Activated naive CD8-positive, alpha-beta T cell treated with anti-CD3 and anti-CD28 coated beads, Interleukin-2, amount 50 U/mL, for 24 hours (primary cell): Measurements from ENCODE around the gene CILP2.
A peak's percentile ranks its signal among the peaks of the same experiment; 100 is the strongest.

Source experiments
- ATAC-seq: fragments of 150-1000 bp; cut with Tn5 transposase; one replicate; pipeline ENCODE4 v1.10.0; 2021
- DNase-seq: peaks from one replicate; pipeline ENCODE4 v3.0.0; 2021
- H3K27ac Mint-ChIP-seq: one replicate; pipeline ENCODE4 v1.8.0; 2021; ENCODE audit warnings: mild to moderate bottlenecking, mixed read lengths
- H3K27me3 Mint-ChIP-seq: one replicate; pipeline ENCODE4 v1.8.0; 2021; ENCODE audit warnings: mixed read lengths
- H3K36me3 Mint-ChIP-seq: one replicate; pipeline ENCODE4 v1.8.0; 2021; ENCODE audit warnings: low read depth, mixed read lengths
- H3K4me1 Mint-ChIP-seq: one replicate; pipeline ENCODE4 v1.8.0; 2021; ENCODE audit warnings: mixed read lengths
- H3K4me3 Mint-ChIP-seq: one replicate; pipeline ENCODE4 v1.8.0; 2021; ENCODE audit warnings: mild to moderate bottlenecking, moderate library complexity, mixed read lengths
- H3K9me3 Mint-ChIP-seq: one replicate; pipeline ENCODE4 v1.8.0; 2021; ENCODE audit warnings: mixed read lengths

Gene CILP2, protein sequence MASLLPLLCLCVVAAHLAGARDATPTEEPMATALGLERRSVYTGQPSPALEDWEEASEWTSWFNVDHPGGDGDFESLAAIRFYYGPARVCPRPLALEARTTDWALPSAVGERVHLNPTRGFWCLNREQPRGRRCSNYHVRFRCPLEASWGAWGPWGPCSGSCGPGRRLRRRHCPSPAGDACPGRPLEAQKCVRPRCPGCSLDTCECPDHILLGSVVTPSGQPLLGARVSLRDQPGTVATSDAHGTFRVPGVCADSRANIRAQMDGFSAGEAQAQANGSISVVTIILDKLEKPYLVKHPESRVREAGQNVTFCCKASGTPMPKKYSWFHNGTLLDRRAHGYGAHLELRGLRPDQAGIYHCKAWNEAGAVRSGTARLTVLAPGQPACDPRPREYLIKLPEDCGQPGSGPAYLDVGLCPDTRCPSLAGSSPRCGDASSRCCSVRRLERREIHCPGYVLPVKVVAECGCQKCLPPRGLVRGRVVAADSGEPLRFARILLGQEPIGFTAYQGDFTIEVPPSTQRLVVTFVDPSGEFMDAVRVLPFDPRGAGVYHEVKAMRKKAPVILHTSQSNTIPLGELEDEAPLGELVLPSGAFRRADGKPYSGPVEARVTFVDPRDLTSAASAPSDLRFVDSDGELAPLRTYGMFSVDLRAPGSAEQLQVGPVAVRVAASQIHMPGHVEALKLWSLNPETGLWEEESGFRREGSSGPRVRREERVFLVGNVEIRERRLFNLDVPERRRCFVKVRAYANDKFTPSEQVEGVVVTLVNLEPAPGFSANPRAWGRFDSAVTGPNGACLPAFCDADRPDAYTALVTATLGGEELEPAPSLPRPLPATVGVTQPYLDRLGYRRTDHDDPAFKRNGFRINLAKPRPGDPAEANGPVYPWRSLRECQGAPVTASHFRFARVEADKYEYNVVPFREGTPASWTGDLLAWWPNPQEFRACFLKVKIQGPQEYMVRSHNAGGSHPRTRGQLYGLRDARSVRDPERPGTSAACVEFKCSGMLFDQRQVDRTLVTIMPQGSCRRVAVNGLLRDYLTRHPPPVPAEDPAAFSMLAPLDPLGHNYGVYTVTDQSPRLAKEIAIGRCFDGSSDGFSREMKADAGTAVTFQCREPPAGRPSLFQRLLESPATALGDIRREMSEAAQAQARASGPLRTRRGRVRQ

DNA sequence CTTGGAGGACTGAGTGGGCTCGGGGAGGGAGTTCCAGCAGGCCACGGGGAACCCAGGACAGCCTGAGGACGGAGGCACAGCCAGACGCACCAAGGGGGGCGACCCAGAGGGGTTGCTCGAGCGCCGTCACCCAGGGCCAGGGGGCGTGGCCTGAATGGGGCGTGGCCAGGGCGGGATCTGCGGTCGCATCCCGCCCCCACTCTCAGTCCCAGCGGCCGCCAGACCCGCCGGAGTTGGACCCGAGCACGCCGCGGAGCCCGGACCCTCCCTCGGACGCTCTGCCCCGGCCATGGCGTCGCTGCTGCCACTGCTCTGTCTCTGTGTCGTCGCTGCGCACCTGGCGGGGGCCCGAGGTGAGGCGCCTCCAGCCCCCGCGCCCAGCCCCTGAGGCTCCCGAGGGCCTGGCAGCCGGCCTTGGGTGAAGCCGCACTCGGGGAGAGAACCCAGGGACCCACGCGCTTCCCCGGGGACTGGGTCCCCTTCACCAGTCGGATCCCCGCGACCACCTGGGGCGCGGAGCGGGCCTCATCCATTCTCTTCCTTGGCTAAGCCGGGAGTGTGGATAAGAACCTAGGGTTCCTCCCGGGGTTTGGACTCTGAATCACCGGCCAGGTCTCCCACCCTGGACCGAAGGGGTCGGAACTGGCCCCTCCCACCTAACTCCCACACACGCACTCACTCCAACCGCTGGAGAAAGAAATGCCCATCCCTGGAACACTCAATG, at the start of gene CILP2:
TSS of gene CILP2 (plus strand) at position 205 of the 724 bp plus-strand sequence. CDS start at position 290, 85 bp downstream.
- Mint-ChIP-seq H3K36me3 (peaks cover 5% of the 10 kb centered on the region), H3K4me3 (no peak within 1 kb of the TSS), H3K27ac (no peak within 1 kb of the TSS), H3K9me3 (no peaks in the 10 kb centered on the region), H3K27me3 (peaks cover 19% of the 10 kb centered on the region), H3K4me1 (peaks cover 27% of the 10 kb centered on the region)
- ATAC-seq (no peak), DNase-seq (peak; percentile 61)

GRCh38 chr19:19488875-19489690, 49.0 kb upstream of the CILP2 start:
- Mint-ChIP-seq H3K4me1 (peaks cover 57% of the 10 kb centered on the region), H3K9me3 (no peaks in the 10 kb centered on the region), H3K36me3 (peaks cover 18% of the 10 kb centered on the region), H3K4me3 (peak overlapping the region; percentile 46), H3K27me3 (no peaks in the 10 kb centered on the region), H3K27ac (peak overlapping the region; percentile 86)
- peak; percentile 88 for ATAC-seq
- DNase-seq = peak; percentile 77

DNA sequence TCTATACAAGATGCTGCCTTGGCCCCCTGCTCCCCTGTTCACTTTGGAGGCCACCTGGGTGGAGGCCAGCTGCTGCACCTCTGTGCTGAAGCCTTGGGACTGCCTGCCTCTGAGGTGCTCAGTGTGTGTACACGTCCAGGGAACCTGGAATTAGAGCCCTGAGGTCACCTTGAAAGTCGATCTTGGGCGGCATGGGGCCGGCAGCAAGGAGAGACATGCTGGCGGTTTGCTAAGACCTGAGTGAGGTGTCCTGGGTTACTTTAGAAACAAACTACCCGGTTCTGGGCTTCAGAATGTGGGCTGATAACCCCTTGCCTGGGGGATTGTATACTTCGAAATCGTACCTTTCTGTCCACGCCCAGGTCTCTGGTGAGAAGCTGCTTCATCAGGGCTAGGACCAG, 48.3 kb upstream of the CILP2 start:
- H3K27ac Mint-ChIP-seq = peak overlapping the region; percentile 86
- no peaks in the 10 kb centered on the region for H3K9me3 Mint-ChIP-seq
- peak overlapping the region; percentile 46 for H3K4me3 Mint-ChIP-seq
- no peak for ATAC-seq
- no peaks in the 10 kb centered on the region for H3K27me3 Mint-ChIP-seq
- H3K4me1 Mint-ChIP-seq = peaks cover 62% of the 10 kb centered on the region
- no peak for DNase-seq
- H3K36me3 Mint-ChIP-seq = peaks cover 18% of the 10 kb centered on the region

DNA sequence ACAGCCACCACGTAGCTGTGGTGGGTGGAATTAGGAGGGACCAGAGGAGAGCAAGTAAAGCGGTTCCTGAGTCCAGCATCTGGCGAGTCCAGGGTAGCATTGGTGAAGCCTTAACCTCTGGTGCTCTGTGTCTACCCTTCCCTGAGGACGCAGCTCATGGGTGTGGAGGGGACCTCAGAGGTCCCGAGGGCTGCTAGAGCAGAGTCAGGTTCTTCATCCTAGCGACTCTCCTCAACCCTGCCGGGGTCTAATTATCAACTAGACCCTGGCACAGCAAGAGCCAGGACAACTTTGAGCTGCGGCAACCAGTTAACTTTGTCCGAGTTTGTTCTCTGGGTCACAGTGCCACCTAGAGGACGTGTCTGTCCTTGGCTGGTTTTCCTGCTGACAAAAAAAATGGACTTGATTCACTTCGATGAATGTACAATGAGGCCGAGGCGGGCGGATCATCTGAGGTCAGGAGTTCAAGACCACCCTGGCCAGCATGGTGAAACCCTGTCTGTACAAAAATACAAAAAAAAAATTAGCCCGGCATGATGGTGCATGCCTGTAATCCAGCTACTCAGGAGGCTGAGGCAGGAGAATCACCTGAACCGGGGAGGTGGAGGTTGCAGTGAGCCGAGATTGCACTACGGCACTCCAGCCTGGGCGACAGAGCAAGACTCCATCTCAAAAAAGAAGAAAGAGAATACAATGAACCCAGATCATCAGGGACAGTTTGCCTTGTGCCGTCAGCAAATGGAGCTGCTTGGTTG, 47.7 kb upstream of the CILP2 start:
- ATAC-seq = no peak
- Mint-ChIP-seq H3K36me3 (peaks cover 18% of the 10 kb centered on the region), H3K4me3 (no peak overlapping the region), H3K9me3 (no peaks in the 10 kb centered on the region), H3K27ac (peak overlapping the region; percentile 86), H3K4me1 (peaks cover 58% of the 10 kb centered on the region), H3K27me3 (no peaks in the 10 kb centered on the region)
- peak; percentile 82 for DNase-seq

DNA sequence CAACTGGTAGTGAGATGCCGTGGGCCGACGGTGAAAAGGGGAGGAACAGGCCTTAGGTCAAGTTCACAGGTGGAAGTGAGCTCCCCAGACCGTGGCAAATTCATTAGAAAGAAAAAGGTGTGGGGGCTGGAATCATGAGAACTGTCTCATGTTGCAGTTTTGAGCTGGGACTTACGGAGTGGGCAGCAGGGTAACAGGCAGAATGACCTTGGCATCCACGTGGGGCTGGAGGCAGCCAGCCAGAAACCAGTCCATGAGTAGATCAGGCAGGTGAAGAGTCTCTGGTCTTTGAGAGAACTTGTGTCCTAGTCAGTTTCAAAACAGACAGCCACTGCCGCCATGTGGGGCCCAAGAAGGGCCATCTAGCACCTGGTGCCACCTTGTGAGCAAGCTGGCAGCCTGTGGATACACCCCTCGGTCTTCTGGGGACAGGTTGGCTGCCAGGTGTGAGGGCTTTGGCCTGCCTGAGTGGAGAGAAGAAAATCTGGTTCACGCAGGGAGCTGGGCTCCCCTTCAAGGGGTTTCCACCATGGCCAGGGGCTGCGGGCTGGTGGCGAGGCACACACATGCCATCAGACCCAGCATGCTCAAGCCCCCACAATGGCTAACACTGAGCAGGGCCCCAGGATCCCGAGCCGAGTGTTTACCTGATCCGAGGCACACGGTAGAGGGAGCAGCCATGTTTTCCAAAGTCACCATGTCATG, 46.6 kb upstream of the CILP2 start:
- no peak overlapping the region for H3K27ac Mint-ChIP-seq
- no peaks in the 10 kb centered on the region for H3K27me3 Mint-ChIP-seq
- H3K36me3 Mint-ChIP-seq = peaks cover 20% of the 10 kb centered on the region
- DNase-seq (no peak), ATAC-seq (no peak)
- no peak overlapping the region for H3K4me3 Mint-ChIP-seq
- H3K4me1 Mint-ChIP-seq = peaks cover 48% of the 10 kb centered on the region
- H3K9me3 Mint-ChIP-seq = no peaks in the 10 kb centered on the region

GRCh38 chr19:19492026-19492610, 45.9 kb upstream of the CILP2 start:
- Mint-ChIP-seq H3K9me3 (no peaks in the 10 kb centered on the region), H3K27me3 (no peaks in the 10 kb centered on the region), H3K4me1 (peaks cover 45% of the 10 kb centered on the region), H3K4me3 (no peak overlapping the region), H3K36me3 (peaks cover 24% of the 10 kb centered on the region), H3K27ac (no peak overlapping the region)
- ATAC-seq (no peak), DNase-seq (no peak)

DNA sequence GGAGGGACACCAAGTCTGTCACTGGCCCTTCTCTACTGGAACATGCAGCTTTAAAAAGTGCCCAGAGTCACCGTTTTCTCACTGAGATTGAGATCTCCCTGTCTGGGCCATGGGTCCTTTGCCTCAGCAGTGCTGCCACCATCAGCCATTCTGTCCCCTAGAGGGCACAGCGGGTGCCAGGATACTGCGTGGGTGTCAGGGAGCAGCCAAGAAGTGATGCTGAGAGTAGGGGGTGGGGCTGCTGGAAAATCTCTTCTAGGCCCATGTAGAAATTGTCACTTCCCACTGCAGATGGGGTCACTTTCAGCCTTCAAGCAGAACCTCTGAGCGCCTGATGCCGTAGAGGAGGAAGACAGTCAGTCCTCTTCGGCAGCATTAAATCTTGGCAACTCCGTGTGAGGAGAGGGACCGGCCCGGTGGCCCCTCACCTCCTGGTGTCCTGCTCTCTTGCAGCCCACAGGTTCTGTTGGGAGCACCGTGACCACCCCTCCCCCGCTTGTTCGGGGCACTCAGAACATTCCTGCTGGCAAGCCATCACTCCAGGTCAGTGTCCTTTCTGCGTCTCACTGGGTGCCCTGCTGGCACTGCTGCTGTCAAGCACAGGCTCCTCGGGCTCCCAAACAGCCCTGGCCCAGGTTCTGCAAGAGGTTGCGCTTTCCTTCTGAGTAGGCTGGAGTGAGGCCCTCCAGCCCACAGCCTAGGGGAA, 44.1 kb upstream of the CILP2 start:
- H3K27me3 Mint-ChIP-seq = no peaks in the 10 kb centered on the region
- H3K27ac Mint-ChIP-seq = no peak overlapping the region
- no peak overlapping the region for H3K4me3 Mint-ChIP-seq
- ATAC-seq (no peak), DNase-seq (no peak)
- peaks cover 28% of the 10 kb centered on the region for H3K4me1 Mint-ChIP-seq
- H3K36me3 Mint-ChIP-seq = peaks cover 25% of the 10 kb centered on the region
- no peaks in the 10 kb centered on the region for H3K9me3 Mint-ChIP-seq

GRCh38 chr19:19495614-19496603, 42.2 kb upstream of the CILP2 start:
- DNase-seq (no peak), ATAC-seq (no peak)
- Mint-ChIP-seq H3K27me3 (no peaks in the 10 kb centered on the region), H3K36me3 (peaks cover 23% of the 10 kb centered on the region), H3K9me3 (no peaks in the 10 kb centered on the region), H3K4me1 (peaks cover 11% of the 10 kb centered on the region), H3K4me3 (no peak overlapping the region), H3K27ac (no peak overlapping the region)

- Mint-ChIP-seq H3K36me3 (peaks cover 34% of the 10 kb centered on the region), H3K9me3 (no peaks in the 10 kb centered on the region), H3K27ac (no peak overlapping the region), H3K4me3 (no peak overlapping the region), H3K27me3 (no peaks in the 10 kb centered on the region), H3K4me1 (peaks cover 11% of the 10 kb centered on the region)
- DNase-seq (no peak), ATAC-seq (no peak)
Observed at GRCh38 chr19:19498255-19498991, 39.6 kb upstream of the CILP2 start.

GRCh38 chr19:19499272-19499995, 38.6 kb upstream of the CILP2 start:
- Mint-ChIP-seq H3K36me3 (peaks cover 33% of the 10 kb centered on the region), H3K27ac (peak overlapping the region; percentile 42), H3K4me3 (no peak overlapping the region), H3K9me3 (no peaks in the 10 kb centered on the region), H3K27me3 (no peaks in the 10 kb centered on the region), H3K4me1 (peaks cover 4% of the 10 kb centered on the region)
- DNase-seq = no peak
- no peak for ATAC-seq
